WTC11 (cell line): Measurements from ENCODE around the gene KIF21B. TPM values are rescaled to one million over a fixed set of nuclear protein-coding genes. Genes with fewer than 3 reads are reported as not detected.

ENCODE experiments used
- ATAC-seq: fragments of 200-7000 bp; cut with Tn5 transposase; 2 replicates; pipeline ENCODE4 v1.10.0; 2021; ENCODE audit warnings: mild to moderate bottlenecking, moderate library complexity
- CTCF ChIA-PET: fragments of 300-600 bp; sonication (Branson Sonifier 250); formaldehyde crosslinking; loops from one replicate; lab custom pipeline; 2021; ENCODE audit warnings: antibody characterized with exemption; lab: Charles Lee
- POLR2A ChIA-PET: fragments of 350-600 bp; sonication (Branson Sonifier 250); formaldehyde crosslinking; loops from one replicate; lab custom pipeline; 2021; ENCODE audit warnings: antibody characterized with exemption; lab: Charles Lee
- DNase-seq: peaks from one replicate; pipeline ENCODE4 v3.0.0; 2021; ENCODE audit warnings: low spot score
- H3K27ac Mint-ChIP-seq: 2 replicates; pipeline ENCODE4 v1.8.0; 2021; ENCODE audit warnings: mixed read lengths
- H3K27me3 Mint-ChIP-seq: 2 replicates; pipeline ENCODE4 v1.8.0; 2021; ENCODE audit warnings: low read depth, mild to moderate bottlenecking, moderate library complexity, mixed read lengths
- H3K36me3 Mint-ChIP-seq: 2 replicates; pipeline ENCODE4 v1.8.0; 2021; ENCODE audit warnings: mixed read lengths
- H3K4me1 Mint-ChIP-seq: 2 replicates; pipeline ENCODE4 v1.8.0; 2022; ENCODE audit warnings: mixed read lengths
- H3K4me3 Mint-ChIP-seq: 2 replicates; pipeline ENCODE4 v1.8.0; 2021; ENCODE audit warnings: mild to moderate bottlenecking, moderate library complexity, mixed read lengths
- H3K9me3 Mint-ChIP-seq: 2 replicates; pipeline ENCODE4 v1.8.0; 2021; ENCODE audit warnings: mixed read lengths
- CREB1 ChIP-seq: sonication (generic); formaldehyde crosslinking; IDR thresholded peaks from 2 replicates; pipeline ENCODE4 v1.8.0; 2023; ENCODE audit warnings: mild to moderate bottlenecking, missing genetic modification reagents
- ELF4 ChIP-seq: sonication (generic); formaldehyde crosslinking; IDR thresholded peaks from 2 replicates; pipeline ENCODE4 v1.8.1; 2022; ENCODE audit warnings: low read depth, mild to moderate bottlenecking, moderate library complexity, missing genetic modification reagents
- EMX1 ChIP-seq: fragments of 250-450 bp; sonication (Bioruptor Pico); IDR thresholded peaks from 2 replicates; pipeline ENCODE4 v1.8.0; 2021; ENCODE audit warnings: mild to moderate bottlenecking
- FOXK1 ChIP-seq: sonication (generic); formaldehyde crosslinking; IDR thresholded peaks from 2 replicates; pipeline ENCODE4 v1.8.0; 2022; ENCODE audit warnings: mild to moderate bottlenecking, moderate library complexity, missing genetic modification reagents
- IRF2 ChIP-seq: sonication (generic); formaldehyde crosslinking; IDR thresholded peaks from 2 replicates; pipeline ENCODE4 v1.8.0; 2022; ENCODE audit warnings: low read depth, missing genetic modification reagents, borderline replicate concordance
- SMAD4 ChIP-seq: sonication (generic); formaldehyde crosslinking; IDR thresholded peaks from 2 replicates; pipeline ENCODE4 v1.8.0; 2022; ENCODE audit warnings: mild to moderate bottlenecking, missing genetic modification reagents
- SP1 ChIP-seq: sonication (generic); formaldehyde crosslinking; conservative IDR thresholded peaks from 2 replicates; pipeline ENCODE4 v1.8.1; 2022; ENCODE audit warnings: missing genetic modification reagents
- ZNF263 ChIP-seq: sonication (generic); formaldehyde crosslinking; IDR thresholded peaks from 2 replicates; pipeline ENCODE4 v1.8.1; 2022; ENCODE audit warnings: low read depth, mild to moderate bottlenecking, moderate library complexity, missing genetic modification reagents
- ZNF396 ChIP-seq: fragments of 250-450 bp; sonication (Bioruptor Pico); IDR thresholded peaks from 2 replicates; pipeline ENCODE4 v1.8.0; 2021; ENCODE audit warnings: mild to moderate bottlenecking, moderate library complexity, borderline replicate concordance
- total RNA-seq: library from RNA; stranded (reverse); gene quantifications from 3 replicates; pipeline ENCODE4 v1.2.3, GENCODE V29; 2021
- TF ChIP-seq, protein P1 (sequence below): fragments of 250-450 bp; sonication (Bioruptor Pico); IDR thresholded peaks from 2 replicates; pipeline ENCODE4 v1.9.0; 2021; ENCODE audit warnings: mild to moderate bottlenecking
- TF ChIP-seq, protein P2 (sequence below): sonication (generic); formaldehyde crosslinking; IDR thresholded peaks from 2 replicates; pipeline ENCODE4 v1.8.1; 2022; ENCODE audit warnings: mild to moderate bottlenecking, moderate library complexity, missing genetic modification reagents
- TF ChIP-seq, protein P3 (sequence below): sonication (generic); formaldehyde crosslinking; IDR thresholded peaks from 2 replicates; pipeline ENCODE4 v1.8.0; 2023; ENCODE audit warnings: missing genetic modification reagents, mild to moderate bottlenecking, borderline replicate concordance
- TF ChIP-seq, protein P4 (sequence below): sonication (generic); formaldehyde crosslinking; IDR thresholded peaks from 2 replicates; pipeline ENCODE4 v1.8.0; 2022; ENCODE audit warnings: mild to moderate bottlenecking, missing genetic modification reagents
- TF ChIP-seq, protein P5 (sequence below): sonication (generic); formaldehyde crosslinking; IDR thresholded peaks from 2 replicates; pipeline ENCODE4 v1.8.1; 2022; ENCODE audit warnings: missing genetic modification reagents, borderline replicate concordance
- TF ChIP-seq, protein P6 (sequence below): sonication (generic); formaldehyde crosslinking; IDR thresholded peaks from 2 replicates; pipeline ENCODE4 v1.8.0; 2023; ENCODE audit warnings: missing genetic modification reagents
- TF ChIP-seq, protein P7 (sequence below): sonication (generic); formaldehyde crosslinking; IDR thresholded peaks from 2 replicates; pipeline ENCODE4 v1.8.0; 2022; ENCODE audit warnings: missing genetic modification reagents

KIF21B gene
- total RNA-seq, 1 experiment from 2014 or later: 19.4 TPM

DNA sequence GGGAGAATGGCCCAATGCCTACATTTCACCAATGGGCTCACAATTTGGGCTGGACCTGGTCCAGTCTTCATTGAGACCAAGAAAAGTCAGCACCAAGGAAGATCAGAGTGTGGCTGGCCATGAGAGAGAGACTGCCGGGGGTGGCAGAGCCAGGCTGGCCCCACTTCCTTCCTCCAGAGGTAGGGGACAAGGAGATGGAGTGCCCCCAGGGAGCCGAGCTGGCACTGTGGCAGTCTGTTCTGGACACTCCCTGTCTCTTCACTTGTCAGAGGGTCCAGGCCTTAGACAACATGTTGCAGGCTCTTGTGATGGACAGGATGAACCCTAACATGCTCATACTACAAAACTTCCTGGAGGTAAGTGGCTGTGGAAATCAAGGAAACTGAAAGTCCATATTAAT is 101.1 kb downstream of the KIF21B start:
- no peak overlapping the region for H3K27ac Mint-ChIP-seq
- ChIA-PET CTCF (interaction anchor here (1.7 kb wide), 1 partner anchor 197 kb away, joined by 6 read pairs; no protein-coding TSS in a partner anchor), POLR2A (no interaction called here)
- TF ChIP-seq EMX1 (CRISPR knock-in tag) (no peak), ZNF396 (CRISPR knock-in tag) (no peak), ZNF263 (CRISPR knock-in tag) (no peak), SMAD4 (CRISPR knock-in tag) (no peak), SP1 (no peak), ELF4 (CRISPR knock-in tag) (no peak), FOXK1 (no peak), IRF2 (CRISPR knock-in tag) (no peak), CREB1 (CRISPR knock-in tag) (no peak)
- TF ChIP-seq, protein P1, sequence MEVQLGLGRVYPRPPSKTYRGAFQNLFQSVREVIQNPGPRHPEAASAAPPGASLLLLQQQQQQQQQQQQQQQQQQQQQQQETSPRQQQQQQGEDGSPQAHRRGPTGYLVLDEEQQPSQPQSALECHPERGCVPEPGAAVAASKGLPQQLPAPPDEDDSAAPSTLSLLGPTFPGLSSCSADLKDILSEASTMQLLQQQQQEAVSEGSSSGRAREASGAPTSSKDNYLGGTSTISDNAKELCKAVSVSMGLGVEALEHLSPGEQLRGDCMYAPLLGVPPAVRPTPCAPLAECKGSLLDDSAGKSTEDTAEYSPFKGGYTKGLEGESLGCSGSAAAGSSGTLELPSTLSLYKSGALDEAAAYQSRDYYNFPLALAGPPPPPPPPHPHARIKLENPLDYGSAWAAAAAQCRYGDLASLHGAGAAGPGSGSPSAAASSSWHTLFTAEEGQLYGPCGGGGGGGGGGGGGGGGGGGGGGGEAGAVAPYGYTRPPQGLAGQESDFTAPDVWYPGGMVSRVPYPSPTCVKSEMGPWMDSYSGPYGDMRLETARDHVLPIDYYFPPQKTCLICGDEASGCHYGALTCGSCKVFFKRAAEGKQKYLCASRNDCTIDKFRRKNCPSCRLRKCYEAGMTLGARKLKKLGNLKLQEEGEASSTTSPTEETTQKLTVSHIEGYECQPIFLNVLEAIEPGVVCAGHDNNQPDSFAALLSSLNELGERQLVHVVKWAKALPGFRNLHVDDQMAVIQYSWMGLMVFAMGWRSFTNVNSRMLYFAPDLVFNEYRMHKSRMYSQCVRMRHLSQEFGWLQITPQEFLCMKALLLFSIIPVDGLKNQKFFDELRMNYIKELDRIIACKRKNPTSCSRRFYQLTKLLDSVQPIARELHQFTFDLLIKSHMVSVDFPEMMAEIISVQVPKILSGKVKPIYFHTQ: no peak
- TF ChIP-seq, protein P2, sequence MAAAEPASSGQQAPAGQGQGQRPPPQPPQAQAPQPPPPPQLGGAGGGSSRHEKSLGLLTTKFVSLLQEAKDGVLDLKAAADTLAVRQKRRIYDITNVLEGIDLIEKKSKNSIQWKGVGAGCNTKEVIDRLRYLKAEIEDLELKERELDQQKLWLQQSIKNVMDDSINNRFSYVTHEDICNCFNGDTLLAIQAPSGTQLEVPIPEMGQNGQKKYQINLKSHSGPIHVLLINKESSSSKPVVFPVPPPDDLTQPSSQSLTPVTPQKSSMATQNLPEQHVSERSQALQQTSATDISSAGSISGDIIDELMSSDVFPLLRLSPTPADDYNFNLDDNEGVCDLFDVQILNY (CRISPR knock-in tag): no peak
- TF ChIP-seq, protein P3, sequence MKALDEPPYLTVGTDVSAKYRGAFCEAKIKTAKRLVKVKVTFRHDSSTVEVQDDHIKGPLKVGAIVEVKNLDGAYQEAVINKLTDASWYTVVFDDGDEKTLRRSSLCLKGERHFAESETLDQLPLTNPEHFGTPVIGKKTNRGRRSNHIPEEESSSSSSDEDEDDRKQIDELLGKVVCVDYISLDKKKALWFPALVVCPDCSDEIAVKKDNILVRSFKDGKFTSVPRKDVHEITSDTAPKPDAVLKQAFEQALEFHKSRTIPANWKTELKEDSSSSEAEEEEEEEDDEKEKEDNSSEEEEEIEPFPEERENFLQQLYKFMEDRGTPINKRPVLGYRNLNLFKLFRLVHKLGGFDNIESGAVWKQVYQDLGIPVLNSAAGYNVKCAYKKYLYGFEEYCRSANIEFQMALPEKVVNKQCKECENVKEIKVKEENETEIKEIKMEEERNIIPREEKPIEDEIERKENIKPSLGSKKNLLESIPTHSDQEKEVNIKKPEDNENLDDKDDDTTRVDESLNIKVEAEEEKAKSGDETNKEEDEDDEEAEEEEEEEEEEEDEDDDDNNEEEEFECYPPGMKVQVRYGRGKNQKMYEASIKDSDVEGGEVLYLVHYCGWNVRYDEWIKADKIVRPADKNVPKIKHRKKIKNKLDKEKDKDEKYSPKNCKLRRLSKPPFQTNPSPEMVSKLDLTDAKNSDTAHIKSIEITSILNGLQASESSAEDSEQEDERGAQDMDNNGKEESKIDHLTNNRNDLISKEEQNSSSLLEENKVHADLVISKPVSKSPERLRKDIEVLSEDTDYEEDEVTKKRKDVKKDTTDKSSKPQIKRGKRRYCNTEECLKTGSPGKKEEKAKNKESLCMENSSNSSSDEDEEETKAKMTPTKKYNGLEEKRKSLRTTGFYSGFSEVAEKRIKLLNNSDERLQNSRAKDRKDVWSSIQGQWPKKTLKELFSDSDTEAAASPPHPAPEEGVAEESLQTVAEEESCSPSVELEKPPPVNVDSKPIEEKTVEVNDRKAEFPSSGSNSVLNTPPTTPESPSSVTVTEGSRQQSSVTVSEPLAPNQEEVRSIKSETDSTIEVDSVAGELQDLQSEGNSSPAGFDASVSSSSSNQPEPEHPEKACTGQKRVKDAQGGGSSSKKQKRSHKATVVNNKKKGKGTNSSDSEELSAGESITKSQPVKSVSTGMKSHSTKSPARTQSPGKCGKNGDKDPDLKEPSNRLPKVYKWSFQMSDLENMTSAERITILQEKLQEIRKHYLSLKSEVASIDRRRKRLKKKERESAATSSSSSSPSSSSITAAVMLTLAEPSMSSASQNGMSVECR (CRISPR knock-in tag): no peak
- TF ChIP-seq, protein P4, sequence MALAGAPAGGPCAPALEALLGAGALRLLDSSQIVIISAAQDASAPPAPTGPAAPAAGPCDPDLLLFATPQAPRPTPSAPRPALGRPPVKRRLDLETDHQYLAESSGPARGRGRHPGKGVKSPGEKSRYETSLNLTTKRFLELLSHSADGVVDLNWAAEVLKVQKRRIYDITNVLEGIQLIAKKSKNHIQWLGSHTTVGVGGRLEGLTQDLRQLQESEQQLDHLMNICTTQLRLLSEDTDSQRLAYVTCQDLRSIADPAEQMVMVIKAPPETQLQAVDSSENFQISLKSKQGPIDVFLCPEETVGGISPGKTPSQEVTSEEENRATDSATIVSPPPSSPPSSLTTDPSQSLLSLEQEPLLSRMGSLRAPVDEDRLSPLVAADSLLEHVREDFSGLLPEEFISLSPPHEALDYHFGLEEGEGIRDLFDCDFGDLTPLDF (CRISPR knock-in tag): no peak
- TF ChIP-seq, protein P5, sequence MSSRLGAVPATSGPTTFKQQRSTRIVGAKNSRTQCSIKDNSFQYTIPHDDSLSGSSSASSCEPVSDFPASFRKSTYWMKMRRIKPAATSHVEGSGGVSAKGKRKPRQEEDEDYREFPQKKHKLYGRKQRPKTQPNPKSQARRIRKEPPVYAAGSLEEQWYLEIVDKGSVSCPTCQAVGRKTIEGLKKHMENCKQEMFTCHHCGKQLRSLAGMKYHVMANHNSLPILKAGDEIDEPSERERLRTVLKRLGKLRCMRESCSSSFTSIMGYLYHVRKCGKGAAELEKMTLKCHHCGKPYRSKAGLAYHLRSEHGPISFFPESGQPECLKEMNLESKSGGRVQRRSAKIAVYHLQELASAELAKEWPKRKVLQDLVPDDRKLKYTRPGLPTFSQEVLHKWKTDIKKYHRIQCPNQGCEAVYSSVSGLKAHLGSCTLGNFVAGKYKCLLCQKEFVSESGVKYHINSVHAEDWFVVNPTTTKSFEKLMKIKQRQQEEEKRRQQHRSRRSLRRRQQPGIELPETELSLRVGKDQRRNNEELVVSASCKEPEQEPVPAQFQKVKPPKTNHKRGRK (CRISPR knock-in tag): no peak
- TF ChIP-seq, protein P6, sequence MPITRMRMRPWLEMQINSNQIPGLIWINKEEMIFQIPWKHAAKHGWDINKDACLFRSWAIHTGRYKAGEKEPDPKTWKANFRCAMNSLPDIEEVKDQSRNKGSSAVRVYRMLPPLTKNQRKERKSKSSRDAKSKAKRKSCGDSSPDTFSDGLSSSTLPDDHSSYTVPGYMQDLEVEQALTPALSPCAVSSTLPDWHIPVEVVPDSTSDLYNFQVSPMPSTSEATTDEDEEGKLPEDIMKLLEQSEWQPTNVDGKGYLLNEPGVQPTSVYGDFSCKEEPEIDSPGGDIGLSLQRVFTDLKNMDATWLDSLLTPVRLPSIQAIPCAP (CRISPR knock-in tag): no peak
- TF ChIP-seq, protein P7, sequence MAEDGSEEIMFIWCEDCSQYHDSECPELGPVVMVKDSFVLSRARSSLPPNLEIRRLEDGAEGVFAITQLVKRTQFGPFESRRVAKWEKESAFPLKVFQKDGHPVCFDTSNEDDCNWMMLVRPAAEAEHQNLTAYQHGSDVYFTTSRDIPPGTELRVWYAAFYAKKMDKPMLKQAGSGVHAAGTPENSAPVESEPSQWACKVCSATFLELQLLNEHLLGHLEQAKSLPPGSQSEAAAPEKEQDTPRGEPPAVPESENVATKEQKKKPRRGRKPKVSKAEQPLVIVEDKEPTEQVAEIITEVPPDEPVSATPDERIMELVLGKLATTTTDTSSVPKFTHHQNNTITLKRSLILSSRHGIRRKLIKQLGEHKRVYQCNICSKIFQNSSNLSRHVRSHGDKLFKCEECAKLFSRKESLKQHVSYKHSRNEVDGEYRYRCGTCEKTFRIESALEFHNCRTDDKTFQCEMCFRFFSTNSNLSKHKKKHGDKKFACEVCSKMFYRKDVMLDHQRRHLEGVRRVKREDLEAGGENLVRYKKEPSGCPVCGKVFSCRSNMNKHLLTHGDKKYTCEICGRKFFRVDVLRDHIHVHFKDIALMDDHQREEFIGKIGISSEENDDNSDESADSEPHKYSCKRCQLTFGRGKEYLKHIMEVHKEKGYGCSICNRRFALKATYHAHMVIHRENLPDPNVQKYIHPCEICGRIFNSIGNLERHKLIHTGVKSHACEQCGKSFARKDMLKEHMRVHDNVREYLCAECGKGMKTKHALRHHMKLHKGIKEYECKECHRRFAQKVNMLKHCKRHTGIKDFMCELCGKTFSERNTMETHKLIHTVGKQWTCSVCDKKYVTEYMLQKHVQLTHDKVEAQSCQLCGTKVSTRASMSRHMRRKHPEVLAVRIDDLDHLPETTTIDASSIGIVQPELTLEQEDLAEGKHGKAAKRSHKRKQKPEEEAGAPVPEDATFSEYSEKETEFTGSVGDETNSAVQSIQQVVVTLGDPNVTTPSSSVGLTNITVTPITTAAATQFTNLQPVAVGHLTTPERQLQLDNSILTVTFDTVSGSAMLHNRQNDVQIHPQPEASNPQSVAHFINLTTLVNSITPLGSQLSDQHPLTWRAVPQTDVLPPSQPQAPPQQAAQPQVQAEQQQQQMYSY (CRISPR knock-in tag): no peak
- H3K9me3 Mint-ChIP-seq: no peaks in the 10 kb centered on the region
- H3K27me3 Mint-ChIP-seq: no peaks in the 10 kb centered on the region; the same call in 1 of the 2 replicates
- no peaks in the 10 kb centered on the region for H3K36me3 Mint-ChIP-seq
- ATAC-seq: no peak
- DNase-seq: no peak
- H3K4me3 Mint-ChIP-seq: no peak overlapping the region
- no peaks in the 10 kb centered on the region for H3K4me1 Mint-ChIP-seq
